NCI-H146 treated with DMSO at 0.1 percent for 48 hours (cell line): Measurements from ENCODE around the gene GPR132.
"Not testable (repeated sequence)": the region's sequence is repeated elsewhere in the genome, so short reads cannot be mapped to it uniquely, and the experiment has no call there.

Experiments
- DNase-seq: peaks from one replicate; lab custom pipeline; 2025; ENCODE audit not compliant: unreplicated experiment; lab: John Stamatoyannopoulos, UW

Gene GPR132

GRCh38 chr14:105065280-105066228 is at the start of gene GPR132:
GPR132 (minus strand) TSS chr14:105065430; CDS start chr14:105055420, 10,010 bp downstream.
- no peak for DNase-seq

- not testable (repeated sequence) for DNase-seq
Measured at GRCh38 chr14:105109243-105109642, 44.0 kb upstream of the GPR132 start.

- DNase-seq: no peak
Measured at GRCh38 chr14:105108516-105108864, 43.3 kb upstream of the GPR132 start.

- no peak for DNase-seq
Measured at GRCh38 chr14:105107781-105108515, 42.7 kb upstream of the GPR132 start.

GRCh38 chr14:105107351-105107750 is 42.1 kb upstream of the GPR132 start:
- no peak for DNase-seq

- no peak for DNase-seq
Measured at GRCh38 chr14:105105158-105105557, 39.9 kb upstream of the GPR132 start.

GRCh38 chr14:105102893-105103292 is 37.7 kb upstream of the GPR132 start:
- no peak for DNase-seq

- DNase-seq: no peak
Measured at GRCh38 chr14:105102361-105102870, 37.2 kb upstream of the GPR132 start.

GRCh38 chr14:105100910-105101309 is 35.7 kb upstream of the GPR132 start:
- DNase-seq: no peak

GRCh38 chr14:105099778-105100177 is 34.5 kb upstream of the GPR132 start:
- no peak for DNase-seq

- DNase-seq: no peak
Measured at GRCh38 chr14:105098316-105098715, 33.1 kb upstream of the GPR132 start.

- DNase-seq: no peak
Measured at GRCh38 chr14:105097794-105098127, 32.5 kb upstream of the GPR132 start.

GRCh38 chr14:105096206-105096875 is 31.1 kb upstream of the GPR132 start:
- DNase-seq: no peak

- no peak for DNase-seq
Measured at GRCh38 chr14:105095236-105095805, 30.1 kb upstream of the GPR132 start.

GRCh38 chr14:105094193-105094907 is 29.1 kb upstream of the GPR132 start:
- DNase-seq: no peak

- DNase-seq: peak; percentile 75
Measured at GRCh38 chr14:105093431-105094192, 28.4 kb upstream of the GPR132 start.

- DNase-seq: peak; percentile 33
Measured at GRCh38 chr14:105093038-105093430, 27.8 kb upstream of the GPR132 start.

- peak; percentile 38 for DNase-seq
Measured at GRCh38 chr14:105092171-105093037, 27.2 kb upstream of the GPR132 start.
